Transverse colon (tissue), 4 donors: Measurements from ENCODE around the gene PDF. TPM values are rescaled to one million over a fixed set of nuclear protein-coding genes. Genes with fewer than 3 reads are reported as not detected.

Experiments
- DNase-seq: peaks from one replicate; pipeline ENCODE4 v3.0.0-alpha.2; 2019
- H3K27ac ChIP-seq, 4 donors: fragments of 200-600 bp; sonication (generic); 2 replicates each; pipeline ENCODE4 v1.5.1; 2016 to 2018; ENCODE audit warnings: inconsistent platforms in 4 of 4
- H3K27me3 ChIP-seq: fragments of 200-600 bp; sonication (generic); 2 replicates; pipeline ENCODE4 v1.5.1; 2017; ENCODE audit warnings: inconsistent platforms
- H3K36me3 ChIP-seq, 4 donors: fragments of 200-600 bp; sonication (generic); 2 replicates each; pipeline ENCODE4 v1.5.1; 2017 to 2019; ENCODE audit warnings: inconsistent platforms in 4 of 4
- H3K4me1 ChIP-seq, 4 donors: fragments of 200-600 bp; sonication (generic); 2 replicates each; pipeline ENCODE4 v1.5.1; 2017 to 2020; ENCODE audit warnings: inconsistent platforms in 4 of 4
- H3K4me3 ChIP-seq, 4 donors: fragments of 200-600 bp; sonication (generic); 1 replicate in 1 of 4; 2 replicates in 3 of 4; pipeline versions ENCODE4 v1.5.1 to v1.6.1; 2017 to 2019; ENCODE audit warnings: inconsistent platforms in 4 of 4
- H3K9me3 ChIP-seq, 2 donors: fragments of 200-600 bp; sonication (generic); 2 replicates each; pipeline ENCODE4 v1.5.1; 2017 to 2019; ENCODE audit warnings: inconsistent platforms in 2 of 2
- EP300 ChIP-seq: sonication (generic); formaldehyde crosslinking; IDR thresholded peaks from one replicate; pipeline ENCODE4 v1.6.1; 2017; ENCODE audit warnings: antibody characterized with exemption, low read depth
- POLR2A ChIP-seq: fragments of 450-650 bp; IDR thresholded peaks from one replicate; pipeline ENCODE4 v1.6.1; 2016; ENCODE audit warnings: antibody characterized with exemption, mild to moderate bottlenecking, moderate library complexity
- POLR2AphosphoS5 ChIP-seq, 3 donors: sonication (generic); formaldehyde crosslinking; IDR thresholded peaks; one replicate each; pipeline ENCODE4 v1.6.1; 2016; ENCODE audit warnings: antibody characterized with exemption in 3 of 3
- WGBS, 2 donors: methylation state at CpG; one replicate each; pipeline ENCODE4 v1.1.5; 2018; ENCODE audit warnings: low coverage in 1 of 2; 5-methylcytosine and 5-hydroxymethylcytosine counted together
- in situ Hi-C, 4 donors: fragments of 200-750 bp; cut with MboI; loops; one replicate each; pipeline versions ENCODE4 v1.15.0 to v1.15.1; 2017; ENCODE audit warnings: low sequenced_read_pairs in 3 of 4, low pct_ligation_motif_present in 1 of 4, low pct_unique_long_range_greater_than_20kb in 1 of 4
- intact Hi-C: fragments of 100-400 bp; cut with DNase I; formaldehyde crosslinking; loops from one replicate; pipeline ENCODE4 v1.15.1; 2023; ENCODE audit warnings: low total_unique reads
- total RNA-seq, 4 donors: library from RNA; depleted of rRNA; stranded (reverse); fragments of >200 nt; gene quantifications; one replicate each; pipeline ENCODE4 v1.1.0, GENCODE V29; 2016
- TF ChIP-seq, protein P1 (sequence below), 5 experiments: fragments of 200-600 bp in 3 of 5; fragments of 450-650 bp in 2 of 5; sonication (generic) in 3 of 5; IDR thresholded peaks; 1 replicate in 2 of 5; 2 replicates in 3 of 5; pipeline ENCODE4 v1.5.1; 2016 to 2017; ENCODE audit warnings: antibody characterized with exemption in 5 of 5, inconsistent platforms in 3 of 5, mild to moderate bottlenecking in 2 of 5, moderate library complexity in 1 of 5

PDF gene
- total RNA-seq, 4 donors from 2014 or later, result 2.2 to 19.5 (median 8.8) TPM

DNA sequence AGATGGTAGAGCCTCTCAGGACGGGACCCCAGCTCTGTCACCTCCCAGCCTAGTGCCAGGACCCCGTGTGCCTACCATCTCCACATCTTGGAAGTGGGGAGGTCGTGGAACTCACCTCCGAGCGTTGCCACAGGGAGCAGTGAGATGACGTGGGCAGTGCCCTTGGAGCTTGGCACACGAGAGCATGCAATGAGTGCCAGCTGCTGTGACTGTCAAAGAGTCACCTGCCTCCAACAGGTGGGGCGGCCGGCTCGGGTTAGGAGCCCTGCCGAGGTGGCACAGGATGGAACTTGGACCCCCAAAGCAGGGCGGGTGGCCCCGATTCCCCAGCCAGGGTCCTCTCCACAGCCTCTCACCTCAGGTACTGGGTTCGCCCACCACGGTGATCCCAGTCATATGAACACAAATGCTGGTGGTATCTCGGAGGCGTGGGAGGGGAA is 13.8 kb downstream of the PDF start:
- WGBS, 2 donors, result 90% methylated on average over 17 of the region's 17 CpGs; no CpG with 5 or more reads in 1 of the 2 donors
- no peaks in the 10 kb centered on the region for H3K27me3 ChIP-seq
- TF ChIP-seq EP300, result no peak
- no peak for TF ChIP-seq POLR2A
- TF ChIP-seq, protein P1, sequence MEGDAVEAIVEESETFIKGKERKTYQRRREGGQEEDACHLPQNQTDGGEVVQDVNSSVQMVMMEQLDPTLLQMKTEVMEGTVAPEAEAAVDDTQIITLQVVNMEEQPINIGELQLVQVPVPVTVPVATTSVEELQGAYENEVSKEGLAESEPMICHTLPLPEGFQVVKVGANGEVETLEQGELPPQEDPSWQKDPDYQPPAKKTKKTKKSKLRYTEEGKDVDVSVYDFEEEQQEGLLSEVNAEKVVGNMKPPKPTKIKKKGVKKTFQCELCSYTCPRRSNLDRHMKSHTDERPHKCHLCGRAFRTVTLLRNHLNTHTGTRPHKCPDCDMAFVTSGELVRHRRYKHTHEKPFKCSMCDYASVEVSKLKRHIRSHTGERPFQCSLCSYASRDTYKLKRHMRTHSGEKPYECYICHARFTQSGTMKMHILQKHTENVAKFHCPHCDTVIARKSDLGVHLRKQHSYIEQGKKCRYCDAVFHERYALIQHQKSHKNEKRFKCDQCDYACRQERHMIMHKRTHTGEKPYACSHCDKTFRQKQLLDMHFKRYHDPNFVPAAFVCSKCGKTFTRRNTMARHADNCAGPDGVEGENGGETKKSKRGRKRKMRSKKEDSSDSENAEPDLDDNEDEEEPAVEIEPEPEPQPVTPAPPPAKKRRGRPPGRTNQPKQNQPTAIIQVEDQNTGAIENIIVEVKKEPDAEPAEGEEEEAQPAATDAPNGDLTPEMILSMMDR (IDR thresholded peaks at IDR 0.05), result no peak
- no peak for TF ChIP-seq POLR2AphosphoS5 (IDR thresholded peaks at IDR 0.05)
- in situ Hi-C loops (no loop called here), intact Hi-C loops (no loop called here)
- no peaks in the 10 kb centered on the region for H3K9me3 ChIP-seq
- no peak for DNase-seq
- H3K4me1 ChIP-seq, result peaks cover 9 to 17% (median 11%) of the 10 kb centered on the region in 4 donors
- H3K27ac ChIP-seq, result no peak overlapping the region
- H3K36me3 ChIP-seq, result peaks cover 0 to 48% (median 29%) of the 10 kb centered on the region in 4 donors
- H3K4me3 ChIP-seq, result no peak overlapping the region

DNA sequence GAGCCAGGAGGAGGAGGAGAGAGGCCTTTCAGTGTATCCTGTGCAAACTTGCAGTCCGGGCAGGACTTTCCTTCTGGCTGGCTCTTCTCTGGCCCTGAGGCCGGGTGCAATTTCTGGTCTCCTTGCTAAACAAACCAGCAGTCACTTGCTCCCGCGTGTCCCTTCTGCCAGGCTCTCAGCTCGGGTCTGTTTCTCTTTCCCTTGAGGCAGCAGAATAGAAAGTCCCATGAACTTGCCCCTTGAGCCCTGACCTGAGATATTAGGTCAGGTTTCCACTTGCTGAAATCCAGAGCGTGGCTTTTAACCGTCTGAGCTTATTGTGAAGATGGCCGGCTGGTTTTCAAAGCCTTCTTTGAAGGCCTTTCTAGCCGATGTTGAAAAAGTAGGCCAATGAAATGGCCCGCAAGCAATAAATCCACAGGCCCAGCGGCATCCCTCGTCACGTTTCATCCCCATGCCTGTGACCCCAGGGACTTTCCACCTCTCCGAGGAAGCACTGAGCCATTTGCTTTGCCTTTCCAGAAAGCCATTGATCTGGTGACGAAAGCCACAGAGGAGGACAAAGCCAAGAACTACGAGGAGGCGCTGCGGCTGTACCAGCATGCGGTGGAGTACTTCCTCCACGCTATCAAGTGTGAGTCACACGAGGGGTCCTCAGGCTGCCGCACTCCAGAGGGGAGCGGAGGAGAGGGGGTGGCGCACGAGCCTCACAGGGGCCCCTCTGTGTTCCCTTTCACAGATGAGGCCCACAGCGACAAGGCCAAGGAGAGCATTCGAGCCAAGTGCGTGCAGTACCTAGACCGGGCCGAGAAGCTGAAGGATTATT is 14.7 kb downstream of the PDF start:
- Histone ChIP-seq H3K27ac (no peak overlapping the region), H3K4me3 (no peak overlapping the region), H3K36me3 (peaks cover 0 to 41% (median 24%) of the 10 kb centered on the region in 4 donors), H3K4me1 (peaks cover 9 to 17% (median 11%) of the 10 kb centered on the region in 4 donors), H3K9me3 (no peaks in the 10 kb centered on the region), H3K27me3 (no peaks in the 10 kb centered on the region)
- WGBS, 2 donors, result 94% methylated on average over 30 of the region's 30 CpGs; no CpG with 5 or more reads in 1 of the 2 donors
- TF ChIP-seq POLR2A (no peak), POLR2AphosphoS5 (IDR thresholded peaks at IDR 0.05) (no peak), EP300 (no peak)
- TF ChIP-seq, protein P1 (IDR thresholded peaks at IDR 0.05), result no peak
- intact Hi-C loops (no loop called here), in situ Hi-C loops (no loop called here)
- DNase-seq, result no peak

DNA sequence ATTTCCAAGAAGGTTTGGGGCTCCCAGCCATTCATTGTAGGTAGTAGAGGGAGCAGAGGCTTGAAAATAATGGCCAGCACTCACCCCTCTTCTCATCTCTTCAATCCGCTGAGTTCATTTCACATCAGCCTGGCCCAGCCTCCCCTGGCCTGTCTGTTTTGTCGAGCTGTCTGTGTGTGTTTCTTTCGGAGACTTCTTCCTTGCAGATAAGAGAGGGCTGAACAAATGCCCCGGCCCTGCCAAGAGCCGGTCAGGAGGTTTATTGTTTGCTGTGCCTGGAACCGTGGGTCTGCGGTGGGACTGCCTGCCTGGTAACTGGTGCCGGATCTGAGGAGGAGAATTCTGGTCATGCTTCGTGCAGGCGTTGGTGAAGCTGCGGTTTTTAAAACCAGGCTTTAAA is 15.9 kb downstream of the PDF start:
- intact Hi-C loops, result no loop called here
- H3K27me3 ChIP-seq, result no peaks in the 10 kb centered on the region
- H3K36me3 ChIP-seq, result peaks cover 0 to 29% (median 18%) of the 10 kb centered on the region in 4 donors
- H3K9me3 ChIP-seq, result no peaks in the 10 kb centered on the region
- H3K27ac ChIP-seq, result no peak overlapping the region
- DNase-seq, result no peak
- H3K4me1 ChIP-seq, result peaks cover 11 to 21% (median 14%) of the 10 kb centered on the region in 4 donors
- no peak overlapping the region for H3K4me3 ChIP-seq
- WGBS, 2 donors, result 90 to 100% methylated on average over 1 to 11 of the region's 11 CpGs
- in situ Hi-C loops, result no loop called here
- TF ChIP-seq EP300 (no peak), POLR2A (no peak), POLR2AphosphoS5 (IDR thresholded peaks at IDR 0.05) (no peak)
- TF ChIP-seq, protein P1 (IDR thresholded peaks at IDR 0.05), result no peak

DNA sequence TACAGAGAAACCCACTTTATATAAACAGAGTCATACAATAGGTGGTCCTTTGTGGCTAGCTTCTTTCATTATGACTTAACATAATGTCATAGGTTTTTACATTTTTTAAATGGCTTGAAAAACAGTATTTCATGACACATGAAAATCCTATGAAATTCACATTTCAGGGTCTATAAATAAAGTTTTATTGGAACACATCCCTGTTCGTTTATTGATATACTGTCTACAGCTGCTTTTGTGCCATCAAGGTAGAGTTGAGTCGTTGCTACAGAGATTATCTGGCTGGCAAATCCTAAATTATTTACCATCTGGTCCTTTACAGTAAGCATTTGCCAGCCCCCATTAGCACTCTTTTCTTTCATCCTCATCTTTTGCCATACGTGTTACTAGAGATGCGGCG is 16.9 kb downstream of the PDF start:
- DNase-seq, result no peak
- 86 to 91% methylated on average over 5 of the region's 5 CpGs for WGBS, 2 donors
- Histone ChIP-seq H3K4me3 (no peak overlapping the region), H3K27me3 (no peaks in the 10 kb centered on the region), H3K36me3 (peaks cover 0 to 19% (median 10%) of the 10 kb centered on the region in 4 donors), H3K9me3 (no peaks in the 10 kb centered on the region), H3K27ac (no peak overlapping the region), H3K4me1 (peaks cover 11 to 21% (median 14%) of the 10 kb centered on the region in 4 donors)
- no peak for TF ChIP-seq POLR2A
- TF ChIP-seq POLR2AphosphoS5 (IDR thresholded peaks at IDR 0.05), result no peak
- no peak for TF ChIP-seq EP300
- TF ChIP-seq, protein P1 (IDR thresholded peaks at IDR 0.05), result no peak
- in situ Hi-C loops, result no loop called here
- intact Hi-C loops, result no loop called here
